ENCODE measurements around the gene GLB1L2.

DNA sequence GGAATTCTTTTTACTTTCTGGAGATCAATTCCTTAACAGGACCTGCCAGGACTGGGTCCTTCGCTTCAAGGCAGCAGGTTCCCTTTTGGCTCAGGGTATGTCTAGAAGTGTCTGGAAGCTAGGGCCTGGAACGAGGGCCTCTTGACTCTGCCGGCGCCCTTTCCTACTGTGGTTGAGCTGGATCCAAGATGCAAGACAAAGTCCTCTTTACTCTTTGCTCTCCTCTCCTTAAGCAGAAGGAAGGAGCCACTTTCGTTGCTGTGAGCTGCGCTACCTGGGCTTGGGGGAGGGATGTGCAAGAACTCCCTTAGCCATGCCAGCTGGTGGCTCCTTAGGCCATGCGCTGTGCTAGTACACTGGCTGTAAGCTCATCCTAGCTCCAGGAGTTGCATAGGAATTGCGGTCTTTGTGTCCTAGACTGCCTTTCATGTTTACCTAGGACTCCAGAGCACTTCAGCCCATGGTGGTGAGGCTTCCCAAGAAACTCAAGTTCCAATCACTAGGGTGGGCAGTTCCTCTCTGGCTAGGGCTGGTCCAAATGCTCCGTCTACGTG lies 18.1 kb downstream of the GLB1L2 start:
- no peak for TF ChIP-seq YY1 (IDR thresholded peaks at IDR 0.05; ENCODE audit: low read depth)
- TF ChIP-seq, protein P1, sequence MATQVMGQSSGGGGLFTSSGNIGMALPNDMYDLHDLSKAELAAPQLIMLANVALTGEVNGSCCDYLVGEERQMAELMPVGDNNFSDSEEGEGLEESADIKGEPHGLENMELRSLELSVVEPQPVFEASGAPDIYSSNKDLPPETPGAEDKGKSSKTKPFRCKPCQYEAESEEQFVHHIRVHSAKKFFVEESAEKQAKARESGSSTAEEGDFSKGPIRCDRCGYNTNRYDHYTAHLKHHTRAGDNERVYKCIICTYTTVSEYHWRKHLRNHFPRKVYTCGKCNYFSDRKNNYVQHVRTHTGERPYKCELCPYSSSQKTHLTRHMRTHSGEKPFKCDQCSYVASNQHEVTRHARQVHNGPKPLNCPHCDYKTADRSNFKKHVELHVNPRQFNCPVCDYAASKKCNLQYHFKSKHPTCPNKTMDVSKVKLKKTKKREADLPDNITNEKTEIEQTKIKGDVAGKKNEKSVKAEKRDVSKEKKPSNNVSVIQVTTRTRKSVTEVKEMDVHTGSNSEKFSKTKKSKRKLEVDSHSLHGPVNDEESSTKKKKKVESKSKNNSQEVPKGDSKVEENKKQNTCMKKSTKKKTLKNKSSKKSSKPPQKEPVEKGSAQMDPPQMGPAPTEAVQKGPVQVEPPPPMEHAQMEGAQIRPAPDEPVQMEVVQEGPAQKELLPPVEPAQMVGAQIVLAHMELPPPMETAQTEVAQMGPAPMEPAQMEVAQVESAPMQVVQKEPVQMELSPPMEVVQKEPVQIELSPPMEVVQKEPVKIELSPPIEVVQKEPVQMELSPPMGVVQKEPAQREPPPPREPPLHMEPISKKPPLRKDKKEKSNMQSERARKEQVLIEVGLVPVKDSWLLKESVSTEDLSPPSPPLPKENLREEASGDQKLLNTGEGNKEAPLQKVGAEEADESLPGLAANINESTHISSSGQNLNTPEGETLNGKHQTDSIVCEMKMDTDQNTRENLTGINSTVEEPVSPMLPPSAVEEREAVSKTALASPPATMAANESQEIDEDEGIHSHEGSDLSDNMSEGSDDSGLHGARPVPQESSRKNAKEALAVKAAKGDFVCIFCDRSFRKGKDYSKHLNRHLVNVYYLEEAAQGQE (IDR thresholded peaks at IDR 0.05; ENCODE audit: low read depth, low read length), result no peak
- no peak for TF ChIP-seq POLR2AphosphoS5 (IDR thresholded peaks at IDR 0.05; ENCODE audit: low read depth, low read length)
- no peak for TF ChIP-seq TAF1 (IDR thresholded peaks at IDR 0.05; ENCODE audit: borderline replicate concordance, low read depth, low read length)
- TF ChIP-seq, protein P2, sequence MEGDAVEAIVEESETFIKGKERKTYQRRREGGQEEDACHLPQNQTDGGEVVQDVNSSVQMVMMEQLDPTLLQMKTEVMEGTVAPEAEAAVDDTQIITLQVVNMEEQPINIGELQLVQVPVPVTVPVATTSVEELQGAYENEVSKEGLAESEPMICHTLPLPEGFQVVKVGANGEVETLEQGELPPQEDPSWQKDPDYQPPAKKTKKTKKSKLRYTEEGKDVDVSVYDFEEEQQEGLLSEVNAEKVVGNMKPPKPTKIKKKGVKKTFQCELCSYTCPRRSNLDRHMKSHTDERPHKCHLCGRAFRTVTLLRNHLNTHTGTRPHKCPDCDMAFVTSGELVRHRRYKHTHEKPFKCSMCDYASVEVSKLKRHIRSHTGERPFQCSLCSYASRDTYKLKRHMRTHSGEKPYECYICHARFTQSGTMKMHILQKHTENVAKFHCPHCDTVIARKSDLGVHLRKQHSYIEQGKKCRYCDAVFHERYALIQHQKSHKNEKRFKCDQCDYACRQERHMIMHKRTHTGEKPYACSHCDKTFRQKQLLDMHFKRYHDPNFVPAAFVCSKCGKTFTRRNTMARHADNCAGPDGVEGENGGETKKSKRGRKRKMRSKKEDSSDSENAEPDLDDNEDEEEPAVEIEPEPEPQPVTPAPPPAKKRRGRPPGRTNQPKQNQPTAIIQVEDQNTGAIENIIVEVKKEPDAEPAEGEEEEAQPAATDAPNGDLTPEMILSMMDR (IDR thresholded peaks at IDR 0.05), result no peak
- TF ChIP-seq, protein P3, sequence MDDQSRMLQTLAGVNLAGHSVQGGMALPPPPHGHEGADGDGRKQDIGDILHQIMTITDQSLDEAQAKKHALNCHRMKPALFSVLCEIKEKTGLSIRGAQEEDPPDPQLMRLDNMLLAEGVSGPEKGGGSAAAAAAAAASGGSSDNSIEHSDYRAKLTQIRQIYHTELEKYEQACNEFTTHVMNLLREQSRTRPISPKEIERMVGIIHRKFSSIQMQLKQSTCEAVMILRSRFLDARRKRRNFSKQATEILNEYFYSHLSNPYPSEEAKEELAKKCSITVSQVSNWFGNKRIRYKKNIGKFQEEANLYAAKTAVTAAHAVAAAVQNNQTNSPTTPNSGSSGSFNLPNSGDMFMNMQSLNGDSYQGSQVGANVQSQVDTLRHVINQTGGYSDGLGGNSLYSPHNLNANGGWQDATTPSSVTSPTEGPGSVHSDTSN (IDR thresholded peaks at IDR 0.05), result no peak
- no peak for TF ChIP-seq FOXM1 (IDR thresholded peaks at IDR 0.05; ENCODE audit: low read depth)
- TF ChIP-seq GABPA (IDR thresholded peaks at IDR 0.05; ENCODE audit: low read depth), result no peak
- no peak for TF ChIP-seq JUND (IDR thresholded peaks at IDR 0.05)
- TF ChIP-seq MXI1 (IDR thresholded peaks at IDR 0.05; ENCODE audit: low read depth, low read length), result no peak
